HEK293 (cell line): Measurements from ENCODE around the gene MAP3K14.
A peak's percentile ranks its signal among the peaks of the same experiment; 100 is the strongest.

Experiments used
- CTCF ChIP-seq: fragments of 450-650 bp; formaldehyde crosslinking; IDR thresholded peaks from 2 replicates; pipeline ENCODE4 v1.5.1; 2016; ENCODE audit warnings: missing biosample characterization, missing genetic modification characterization
- SETDB1 ChIP-seq: IDR thresholded peaks from one replicate; pipeline ENCODE4 v1.6.1; 2017; ENCODE audit warnings: mild to moderate bottlenecking, low read length, moderate library complexity, mixed read lengths; ENCODE audit not compliant: insufficient read length
- YY1 ChIP-seq: fragments of 450-650 bp; formaldehyde crosslinking; IDR thresholded peaks from 2 replicates; pipeline ENCODE4 v1.5.1; 2018; ENCODE audit warnings: missing biosample characterization, missing genetic modification characterization
- ZNF169 ChIP-seq: fragments of 450-650 bp; formaldehyde crosslinking; IDR thresholded peaks from 2 replicates; pipeline ENCODE4 v1.5.1; 2016; ENCODE audit warnings: missing biosample characterization, missing genetic modification characterization
- TF ChIP-seq, protein P1 (sequence below): fragments of 450-650 bp; formaldehyde crosslinking; IDR thresholded peaks from 2 replicates; pipeline ENCODE4 v1.5.1; 2016; ENCODE audit warnings: missing biosample characterization, missing genetic modification characterization

DNA sequence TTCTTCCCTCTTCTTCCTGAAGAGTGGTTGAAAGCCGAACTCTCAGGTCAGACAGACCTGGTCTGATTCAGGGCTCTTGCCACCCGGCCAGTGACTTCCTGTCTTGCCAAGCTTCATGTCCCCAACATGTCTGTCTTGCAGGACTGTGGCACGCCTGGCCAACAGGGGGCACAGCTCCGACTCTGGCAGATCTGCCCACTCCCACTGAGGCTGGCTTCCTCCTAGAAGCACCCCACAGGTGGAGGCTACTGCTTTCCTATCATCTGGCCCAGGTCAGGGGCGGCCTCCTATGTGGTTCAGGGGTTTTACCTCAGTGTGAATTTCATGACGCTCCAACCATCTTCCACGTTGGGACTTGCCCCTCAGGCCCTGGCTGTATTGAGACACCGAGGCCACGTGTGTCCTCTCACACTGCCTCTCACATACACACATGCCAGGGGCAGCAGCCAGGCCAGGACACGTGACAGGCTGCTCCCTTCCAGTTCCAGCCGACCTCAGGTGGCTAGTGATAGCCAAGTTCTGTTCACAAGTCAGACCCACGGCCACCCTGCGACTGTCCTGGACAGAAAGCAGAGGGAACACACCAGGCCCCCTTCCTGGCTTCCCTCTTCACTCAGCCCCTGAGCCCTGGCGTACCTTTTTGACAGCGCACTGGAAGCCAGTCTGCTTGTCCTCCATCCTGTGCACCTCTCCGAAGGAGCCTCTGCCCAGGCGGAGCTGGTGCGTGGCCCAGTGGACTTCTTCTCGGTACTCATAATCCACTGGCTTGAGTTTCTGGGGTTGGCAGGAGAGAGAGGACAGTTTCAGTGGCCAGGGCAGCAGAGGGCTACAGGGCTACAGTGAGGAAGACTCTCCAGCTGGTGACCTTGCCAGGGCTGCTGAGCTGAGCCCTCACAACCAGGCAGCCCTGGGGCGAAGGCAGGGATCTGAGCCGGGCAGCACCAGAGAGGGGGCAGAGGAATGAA, 32.4 kb downstream of the MAP3K14 start:
- TF ChIP-seq YY1 (tag by site-specific recombination), result no peak
- no peak for TF ChIP-seq ZNF169 (tag by site-specific recombination)
- peak; percentile 58; the same call in 1 of the 2 replicates for TF ChIP-seq CTCF (tag by site-specific recombination)
- no peak for TF ChIP-seq SETDB1
- TF ChIP-seq, protein P1, sequence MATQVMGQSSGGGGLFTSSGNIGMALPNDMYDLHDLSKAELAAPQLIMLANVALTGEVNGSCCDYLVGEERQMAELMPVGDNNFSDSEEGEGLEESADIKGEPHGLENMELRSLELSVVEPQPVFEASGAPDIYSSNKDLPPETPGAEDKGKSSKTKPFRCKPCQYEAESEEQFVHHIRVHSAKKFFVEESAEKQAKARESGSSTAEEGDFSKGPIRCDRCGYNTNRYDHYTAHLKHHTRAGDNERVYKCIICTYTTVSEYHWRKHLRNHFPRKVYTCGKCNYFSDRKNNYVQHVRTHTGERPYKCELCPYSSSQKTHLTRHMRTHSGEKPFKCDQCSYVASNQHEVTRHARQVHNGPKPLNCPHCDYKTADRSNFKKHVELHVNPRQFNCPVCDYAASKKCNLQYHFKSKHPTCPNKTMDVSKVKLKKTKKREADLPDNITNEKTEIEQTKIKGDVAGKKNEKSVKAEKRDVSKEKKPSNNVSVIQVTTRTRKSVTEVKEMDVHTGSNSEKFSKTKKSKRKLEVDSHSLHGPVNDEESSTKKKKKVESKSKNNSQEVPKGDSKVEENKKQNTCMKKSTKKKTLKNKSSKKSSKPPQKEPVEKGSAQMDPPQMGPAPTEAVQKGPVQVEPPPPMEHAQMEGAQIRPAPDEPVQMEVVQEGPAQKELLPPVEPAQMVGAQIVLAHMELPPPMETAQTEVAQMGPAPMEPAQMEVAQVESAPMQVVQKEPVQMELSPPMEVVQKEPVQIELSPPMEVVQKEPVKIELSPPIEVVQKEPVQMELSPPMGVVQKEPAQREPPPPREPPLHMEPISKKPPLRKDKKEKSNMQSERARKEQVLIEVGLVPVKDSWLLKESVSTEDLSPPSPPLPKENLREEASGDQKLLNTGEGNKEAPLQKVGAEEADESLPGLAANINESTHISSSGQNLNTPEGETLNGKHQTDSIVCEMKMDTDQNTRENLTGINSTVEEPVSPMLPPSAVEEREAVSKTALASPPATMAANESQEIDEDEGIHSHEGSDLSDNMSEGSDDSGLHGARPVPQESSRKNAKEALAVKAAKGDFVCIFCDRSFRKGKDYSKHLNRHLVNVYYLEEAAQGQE (tag by site-specific recombination), result no peak
